DMS53 treated with DMSO at 0.1 percent for 48 hours (cell line): ENCODE results near the gene TLK2.
A peak's percentile ranks its signal among the peaks of the same experiment; 100 is the strongest.
"Not testable (repeated sequence)": the region's sequence is repeated elsewhere in the genome, so short reads cannot be mapped to it uniquely, and the experiment has no call there.

ENCODE experiments used
- DNase-seq: peaks from one replicate; lab custom pipeline; 2025; ENCODE audit not compliant: unreplicated experiment; lab: John Stamatoyannopoulos, UW

The TLK2 gene

GRCh38 chr17:62478424-62478879 is at the start of gene TLK2:
Gene TLK2 (plus strand): TSS chr17:62478825. CDS start chr17:62481126, 2,301 bp downstream.
- peak; percentile 14 for DNase-seq

DNA sequence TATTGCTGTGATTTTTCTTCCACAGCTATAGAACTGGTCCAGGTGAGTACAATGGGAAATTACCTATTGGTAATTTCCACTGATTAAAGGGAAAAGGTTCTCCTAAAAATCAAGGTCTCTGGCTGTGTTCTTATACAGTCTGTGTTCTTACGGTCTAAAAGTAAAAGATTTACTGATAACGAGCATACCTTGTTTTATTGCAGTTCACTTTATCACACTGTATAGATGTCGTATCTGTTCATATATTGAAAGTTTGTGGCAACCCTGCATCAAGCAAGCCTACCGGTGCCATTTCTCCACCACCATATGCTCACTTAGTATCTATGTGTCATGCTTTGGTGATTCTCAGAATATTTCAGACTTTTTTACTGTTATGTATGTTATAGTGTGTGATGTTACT is 43.4 kb upstream of the TLK2 start:
- DNase-seq = not testable (repeated sequence)

DNA sequence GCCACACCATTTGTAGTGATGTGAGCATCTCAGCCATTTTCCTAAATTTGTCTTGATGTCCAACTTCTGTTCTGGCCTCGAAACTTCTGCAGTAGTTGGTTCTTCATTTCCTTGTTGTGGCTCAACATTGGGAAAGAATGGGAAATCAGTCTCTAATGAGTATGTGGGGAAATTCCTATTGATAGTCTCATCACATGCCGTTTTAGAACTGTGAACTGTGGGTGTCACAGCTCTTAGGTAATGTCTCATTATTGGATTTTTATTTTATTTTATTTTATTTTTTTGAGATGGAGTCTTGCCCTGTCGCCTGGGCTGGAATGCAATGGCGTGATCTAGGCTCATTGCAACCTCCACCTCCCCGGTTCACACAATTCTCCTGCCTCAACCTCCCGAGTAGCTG is 37.4 kb upstream of the TLK2 start:
- DNase-seq = not testable (repeated sequence)

DNA sequence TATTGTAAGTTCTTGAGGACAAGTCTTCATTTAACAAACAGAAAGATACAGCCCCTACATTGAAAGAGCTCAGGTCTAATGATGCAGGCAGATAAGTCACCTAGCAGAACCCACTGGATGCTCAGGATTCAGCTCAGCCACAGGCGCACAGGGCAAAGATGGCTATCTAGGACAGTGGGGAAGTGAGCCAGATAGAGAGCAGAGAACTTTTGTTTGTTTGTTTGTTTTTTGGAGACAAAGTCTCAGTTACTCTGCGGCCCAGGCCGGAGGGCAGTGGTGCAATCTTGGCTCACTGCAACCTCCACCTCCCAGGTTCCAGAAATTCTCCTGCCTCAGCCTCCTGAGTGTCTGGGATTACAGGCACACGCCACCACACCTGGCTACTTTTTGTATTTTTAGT is 34.6 kb upstream of the TLK2 start:
- no peak for DNase-seq

DNA sequence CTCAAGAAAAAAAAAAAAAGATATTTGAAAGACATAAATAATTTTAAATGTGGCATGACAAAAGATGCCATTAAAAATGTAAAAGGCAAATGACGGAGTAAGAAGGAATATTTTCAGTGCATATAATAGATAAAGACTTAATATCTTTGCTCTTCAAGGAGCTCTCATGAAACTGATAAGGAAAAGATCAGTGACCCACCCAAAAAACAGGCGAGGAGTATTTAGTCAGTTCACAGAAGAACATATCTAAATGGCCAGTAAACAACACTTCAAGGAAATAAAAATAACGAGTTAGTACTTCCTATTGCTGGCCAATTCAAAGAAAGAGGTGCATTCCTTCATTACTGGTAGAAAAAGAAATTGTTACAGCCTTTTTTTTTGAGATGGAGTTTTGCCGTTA is 32.8 kb upstream of the TLK2 start:
- not testable (repeated sequence) for DNase-seq

- not testable (repeated sequence) for DNase-seq
Measured at GRCh38 chr17:62452195-62452594, 26.4 kb upstream of the TLK2 start.

- DNase-seq = not testable (repeated sequence)
Measured at GRCh38 chr17:62453041-62453440, 25.6 kb upstream of the TLK2 start.

DNA sequence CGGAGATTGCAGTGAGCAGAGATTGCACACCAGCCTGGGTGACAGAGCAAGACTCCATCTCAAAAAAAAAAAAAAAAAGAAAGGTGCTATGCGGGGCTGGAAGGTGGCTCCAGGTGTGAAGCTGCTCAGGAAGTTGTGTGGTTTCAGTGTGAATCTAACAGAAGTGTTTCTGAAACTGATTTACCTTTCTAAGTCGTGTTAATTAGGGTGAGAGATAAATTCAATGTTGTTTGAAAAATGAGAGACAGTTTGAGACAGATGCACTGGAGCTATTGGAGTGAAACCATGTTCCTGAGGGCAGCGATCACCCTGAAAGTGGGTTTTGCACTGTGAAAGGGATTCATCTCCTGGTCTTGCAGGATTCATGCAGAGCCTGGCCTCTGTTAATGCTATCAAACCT is 25.0 kb upstream of the TLK2 start:
- DNase-seq = not testable (repeated sequence)

DNA sequence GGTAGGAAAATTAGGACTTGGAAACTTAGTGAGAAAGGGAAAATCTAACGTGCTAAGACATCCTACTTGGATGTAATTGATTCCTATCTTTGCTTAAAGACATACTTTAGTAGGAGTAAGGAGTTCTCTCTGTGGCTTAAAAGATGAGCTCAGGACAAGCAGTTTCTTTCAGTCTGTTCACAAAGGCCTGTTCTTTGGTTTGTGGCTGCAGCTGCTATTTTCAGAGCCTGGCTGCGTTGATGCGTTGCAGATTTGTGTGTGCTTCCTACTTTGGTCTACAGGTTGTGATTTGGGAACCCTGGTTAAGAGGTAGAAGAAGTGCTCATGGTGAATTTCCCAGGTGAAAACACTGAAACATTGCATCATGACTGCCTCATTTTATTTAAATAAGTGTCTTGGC is 24.5 kb upstream of the TLK2 start:
- not testable (repeated sequence) for DNase-seq

- DNase-seq = no peak
Measured at GRCh38 chr17:62456016-62456415, 22.6 kb upstream of the TLK2 start.

GRCh38 chr17:62458483-62458882 is 20.1 kb upstream of the TLK2 start:
- not testable (repeated sequence) for DNase-seq

GRCh38 chr17:62464422-62464821 is 14.2 kb upstream of the TLK2 start:
- DNase-seq = not testable (repeated sequence)

- not testable (repeated sequence) for DNase-seq
Measured at GRCh38 chr17:62465271-62465670, 13.4 kb upstream of the TLK2 start.

- DNase-seq = peak; percentile 68
Measured at GRCh38 chr17:62470666-62471379, 7.8 kb upstream of the TLK2 start.

GRCh38 chr17:62471380-62471880 is 7.2 kb upstream of the TLK2 start:
- not testable (repeated sequence) for DNase-seq

DNA sequence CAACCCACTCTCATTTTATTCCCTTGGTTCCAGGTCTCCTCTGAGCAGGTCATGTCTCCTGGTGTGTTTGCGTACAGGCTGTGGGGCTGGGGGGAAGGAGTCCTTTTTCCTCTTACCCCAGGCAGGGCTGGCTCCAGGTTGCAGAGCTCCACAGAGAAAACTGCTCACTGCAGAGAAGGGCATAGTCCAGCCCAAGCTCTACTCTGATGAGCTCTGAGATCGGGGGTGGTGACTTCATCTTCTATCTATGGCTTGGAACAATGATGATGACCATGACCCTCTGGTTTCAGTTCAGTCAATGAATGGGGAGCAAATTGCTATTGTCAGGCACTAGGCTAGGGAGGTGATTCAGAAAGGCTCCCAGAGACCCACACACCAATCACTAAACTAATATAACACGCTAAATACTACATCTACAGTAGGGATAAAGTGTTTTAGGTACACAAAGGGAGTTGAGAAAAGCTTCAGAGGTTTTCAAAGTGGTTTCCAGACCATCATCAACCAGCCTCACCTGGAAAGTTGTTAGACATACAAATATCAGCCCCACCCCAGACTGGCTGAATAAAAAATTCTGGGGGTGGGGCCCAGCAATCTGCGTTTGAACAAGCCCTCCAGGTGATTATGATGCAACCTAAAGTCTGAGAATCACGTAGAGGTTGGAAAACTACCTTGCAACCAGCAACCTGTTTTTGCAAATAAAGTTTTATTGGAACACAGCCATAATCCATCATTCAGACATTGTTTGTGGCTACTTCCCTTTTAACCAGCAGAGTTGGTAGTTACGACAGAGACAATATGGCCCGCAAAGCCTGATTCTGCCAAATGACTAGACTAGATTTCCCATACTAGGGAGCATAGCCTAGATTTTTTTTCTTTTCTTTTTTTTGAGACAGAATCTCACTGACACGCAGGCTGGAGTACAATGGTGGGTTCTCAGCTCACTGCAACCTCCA is 5.3 kb upstream of the TLK2 start:
- peak; percentile 1 for DNase-seq

DNA sequence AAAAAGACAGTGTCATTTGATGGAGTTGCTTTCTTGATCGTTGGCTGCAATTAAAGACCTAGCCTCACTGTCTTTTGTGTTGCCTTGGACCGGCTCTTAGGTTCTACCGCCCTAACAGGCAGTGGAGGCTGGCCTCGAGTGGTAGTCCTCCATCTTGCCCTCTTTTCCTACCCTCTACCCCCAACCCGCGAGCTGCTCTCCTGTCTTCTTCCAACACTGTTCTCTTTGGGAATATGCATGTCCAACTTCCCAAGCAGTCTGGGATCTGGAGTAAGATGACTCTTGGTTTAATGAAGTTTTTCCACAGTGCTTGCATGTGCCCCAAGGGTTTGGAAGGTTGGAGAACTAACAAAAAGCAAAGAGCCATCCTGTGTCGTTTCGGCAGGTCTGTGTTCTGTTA is 1.5 kb upstream of the TLK2 start:
- DNase-seq = not testable (repeated sequence)

GRCh38 chr17:62477718-62478408 is 762 bp upstream of the TLK2 start:
- DNase-seq = not testable (repeated sequence)

GRCh38 chr17:62478880-62479638 is 434 bp downstream of the TLK2 start:
- DNase-seq = not testable (repeated sequence)

DNA sequence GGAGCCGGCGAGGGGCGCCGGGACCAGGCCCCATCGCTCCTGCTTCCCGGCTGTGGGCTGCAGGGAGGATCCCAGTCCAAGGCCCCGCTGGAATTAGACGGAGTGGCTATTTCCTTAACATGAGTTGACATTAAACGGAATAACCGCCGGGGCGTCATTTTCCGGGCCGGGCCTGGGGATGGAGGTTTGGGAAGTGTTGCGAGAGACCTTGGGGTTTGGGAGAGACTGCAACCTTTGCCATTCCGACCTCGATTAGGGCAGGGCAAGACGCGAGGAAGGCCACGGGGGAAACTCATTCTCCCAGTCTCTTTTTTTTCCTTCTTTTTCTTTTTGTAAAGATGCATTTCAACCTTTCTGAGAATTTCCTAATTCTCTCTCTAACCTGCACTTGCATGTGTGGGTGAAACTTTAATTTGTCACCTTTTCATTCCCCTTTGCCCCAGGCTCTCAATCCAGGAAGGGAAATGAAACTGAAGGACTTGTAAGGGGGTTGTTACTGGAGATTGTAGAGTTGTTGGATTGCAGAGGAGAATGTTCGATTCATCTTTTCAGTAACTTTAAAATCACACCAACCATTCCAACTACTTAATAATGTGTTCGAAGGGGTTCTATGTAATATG is 1.1 kb downstream of the TLK2 start:
- peak; percentile 34 for DNase-seq
